Keratinocyte (primary cell): ENCODE results near the gene AIFM2. TPM values are rescaled to one million over a fixed set of nuclear protein-coding genes. Genes with fewer than 3 reads are reported as not detected.

ENCODE experiments used
- DNase-seq: peaks from one replicate; pipeline ENCODE4 v3.0.0-alpha.2; 2011; ENCODE audit warnings: low read depth, missing footprints, low spot score
- FAIRE-seq: peaks from 2 replicates; lab custom pipeline; 2011; peaks lifted over from hg19 to GRCh38; lab: Jason Lieb, UNC
- H2AFZ ChIP-seq: 2 replicates; pipeline ENCODE4 v1.6.0; 2012; ENCODE audit warnings: low read length, control low read depth, inconsistent platforms; ENCODE audit not compliant: control insufficient read depth
- H3K27ac ChIP-seq: 2 replicates; pipeline ENCODE4 v1.5.1; 2011; ENCODE audit warnings: low read length; ENCODE audit not compliant: control insufficient read depth, insufficient read depth
- H3K27me3 ChIP-seq: 3 replicates; pipeline ENCODE4 v1.6.0; 2011; ENCODE audit warnings: low read length; ENCODE audit not compliant: control insufficient read depth, insufficient read depth; ENCODE audit errors: extremely low read depth
- H3K36me3 ChIP-seq, 2 experiments: 2 replicates in 1 of 2; 3 replicates in 1 of 2; pipeline ENCODE4 v1.5.1; 2011; ENCODE audit warnings: low read length in 2 of 2, mild to moderate bottlenecking in 1 of 2; ENCODE audit not compliant: control insufficient read depth in 2 of 2, insufficient read depth in 2 of 2; ENCODE audit errors: extremely low read depth in 1 of 2
- H3K4me1 ChIP-seq: 3 replicates; pipeline ENCODE4 v1.5.1; 2011; ENCODE audit warnings: low read length; ENCODE audit not compliant: control insufficient read depth, insufficient read depth; ENCODE audit errors: extremely low read depth
- H3K4me2 ChIP-seq: 3 replicates; pipeline ENCODE4 v1.6.0; 2011; ENCODE audit warnings: low read depth, low read length; ENCODE audit not compliant: control insufficient read depth, insufficient read depth; ENCODE audit errors: extremely low read depth
- H3K4me3 ChIP-seq, 3 experiments: fragments of 200-600 bp in 1 of 3; sonication (generic) in 1 of 3; 2 replicates in 2 of 3; 3 replicates in 1 of 3; pipeline ENCODE4 v1.5.1; 2011 to 2016; ENCODE audit warnings: low read length in 3 of 3, mild to moderate bottlenecking in 3 of 3, control low read depth in 2 of 3, inconsistent platforms in 1 of 3, low read depth in 1 of 3, mixed read lengths in 1 of 3, mixed run types in 1 of 3, moderate library complexity in 1 of 3; ENCODE audit not compliant: control insufficient read depth in 2 of 3, insufficient read depth in 2 of 3; ENCODE audit errors: extremely low read depth in 1 of 3
- H3K79me2 ChIP-seq: 2 replicates; pipeline ENCODE4 v1.6.0; 2012; ENCODE audit warnings: low read length; ENCODE audit not compliant: control insufficient read depth, insufficient read depth
- H3K9ac ChIP-seq: 3 replicates; pipeline ENCODE4 v1.6.0; 2011; ENCODE audit warnings: low read length; ENCODE audit not compliant: control insufficient read depth, insufficient read depth; ENCODE audit errors: extremely low read depth
- H3K9me1 ChIP-seq: 3 replicates; pipeline ENCODE4 v1.6.0; 2011; ENCODE audit warnings: low read length; ENCODE audit not compliant: control insufficient read depth, insufficient read depth; ENCODE audit errors: extremely low read depth
- H3K9me3 ChIP-seq: 2 replicates; pipeline ENCODE4 v1.5.1; 2012; ENCODE audit warnings: low read depth, low read length; ENCODE audit not compliant: control insufficient read depth
- H4K20me1 ChIP-seq: 3 replicates; pipeline ENCODE4 v1.6.0; 2011; ENCODE audit warnings: low read length; ENCODE audit not compliant: control insufficient read depth, insufficient read depth; ENCODE audit errors: extremely low read depth
- CTCF ChIP-seq, 3 experiments: IDR thresholded peaks in 1 of 3; conservative IDR thresholded peaks in 1 of 3; optimal IDR thresholded peaks in 1 of 3; 2 replicates in 2 of 3; 3 replicates in 1 of 3; pipeline versions ENCODE3 to v1.5.1; 2011; ENCODE audit warnings: low read length in 3 of 3, mild to moderate bottlenecking in 3 of 3, moderate library complexity in 2 of 3, control low read depth in 1 of 3, inconsistent platforms in 1 of 3; ENCODE audit not compliant: insufficient read depth in 2 of 3; ENCODE audit errors: extremely low read depth in 1 of 3
- EZH2 ChIP-seq: IDR thresholded peaks from one replicate; pipeline ENCODE4 v1.6.1; 2012; ENCODE audit warnings: inconsistent platforms, mild to moderate bottlenecking, low read length, moderate library complexity
- dilution Hi-C: fragments of 300-500 bp; cut with MboI; formaldehyde crosslinking; loops from one replicate; pipeline ENCODE4 v1.7.0; 2020; ENCODE audit warnings: low sequenced_read_pairs; ENCODE audit not compliant: extremely low pct_ligation_motif_present
- polyA plus RNA-seq, 5 experiments: library from polyadenylated mRNA; depleted of rRNA in 3 of 5; stranded (reverse) in 3 of 5; stranded (forward) in 1 of 5; unstranded in 1 of 5; fragments of >200 nt; gene quantifications; 1 replicate in 1 of 5; 2 replicates in 3 of 5; 3 replicates in 1 of 5; pipeline versions ENCODE4 v1.2.1 to v1.2.3, GENCODE V29; 2011 to 2012; ENCODE audit warnings: missing spikeins in 2 of 5, low read depth in 1 of 5, low replicate concordance in 1 of 5

Gene AIFM2
- polyA plus RNA-seq, 1 donor (not counting 4 experiments of a cell fraction or from before 2014, with no cell fraction given): 1.8 TPM

- dilution Hi-C loops: no loop called here
Measured at GRCh38 chr10:70068925-70069324, 63.7 kb downstream of the AIFM2 start.

GRCh38 chr10:70067586-70067985 lies 65.0 kb downstream of the AIFM2 start:
- H3K79me2 ChIP-seq: no peaks in the 10 kb centered on the region
- DNase-seq (no peak), FAIRE-seq (no peak)
- H3K27me3 ChIP-seq: no peaks in the 10 kb centered on the region
- H3K27ac ChIP-seq: no peak overlapping the region
- no peak overlapping the region for H3K4me3 ChIP-seq
- dilution Hi-C loops: no loop called here
- TF ChIP-seq EZH2 (no peak), CTCF (optimal IDR thresholded peaks at IDR 0.05 in 1 of 3, IDR thresholded peaks at IDR 0.05 in 1 of 3, conservative IDR thresholded peaks at IDR 0.05 in 1 of 3; ENCODE audit: extremely low read depth in 1 of 3, insufficient read depth in 2 of 3, low read length in 3 of 3) (no peak)
- H3K9me1 ChIP-seq: no peaks in the 10 kb centered on the region
- no peaks in the 10 kb centered on the region for H3K4me1 ChIP-seq
- no peaks in the 10 kb centered on the region for H3K9me3 ChIP-seq
- no peak overlapping the region for H2AFZ ChIP-seq
- H4K20me1 ChIP-seq: no peaks in the 10 kb centered on the region
- no peak overlapping the region for H3K4me2 ChIP-seq
- H3K9ac ChIP-seq: no peak overlapping the region
- H3K36me3 ChIP-seq: no peaks in the 10 kb centered on the region

More at GRCh38 chr10:70068925-70069324, 63.7 kb downstream of the AIFM2 start:
- no peak overlapping the region for H3K4me3 ChIP-seq
- DNase-seq: no peak
- H3K79me2 ChIP-seq: no peaks in the 10 kb centered on the region
- no peak for TF ChIP-seq CTCF (optimal IDR thresholded peaks at IDR 0.05 in 1 of 3, IDR thresholded peaks at IDR 0.05 in 1 of 3, conservative IDR thresholded peaks at IDR 0.05 in 1 of 3; ENCODE audit: extremely low read depth in 1 of 3, insufficient read depth in 2 of 3, low read length in 3 of 3)
- no peak for TF ChIP-seq EZH2
- no peak overlapping the region for H2AFZ ChIP-seq
- H3K4me2 ChIP-seq: no peak overlapping the region
- no peaks in the 10 kb centered on the region for H3K9me1 ChIP-seq
- H3K36me3 ChIP-seq: no peaks in the 10 kb centered on the region
- H3K27me3 ChIP-seq: no peaks in the 10 kb centered on the region
- H4K20me1 ChIP-seq: no peaks in the 10 kb centered on the region
- no peaks in the 10 kb centered on the region for H3K4me1 ChIP-seq
- H3K9me3 ChIP-seq: no peaks in the 10 kb centered on the region
- FAIRE-seq: no peak
- H3K9ac ChIP-seq: no peak overlapping the region
- H3K27ac ChIP-seq: no peak overlapping the region
